Naive thymus-derived CD4-positive, alpha-beta T cell (primary cell): ENCODE measurements around the gene CCNB1. TPM values are rescaled to one million over a fixed set of nuclear protein-coding genes. Genes with fewer than 3 reads are reported as not detected.
"Not testable (repeated sequence)": the region's sequence is repeated elsewhere in the genome, so short reads cannot be mapped to it uniquely, and the experiment has no call there.

Experiments used
- ATAC-seq: fragments of 150-1000 bp; cut with Tn5 transposase; 2 replicates; pipeline ENCODE4 v1.10.0; 2021; ENCODE audit warnings: mild to moderate bottlenecking, moderate library complexity
- CTCF ChIA-PET: fragments of 350-600 bp; sonication (Branson Sonifier 250); formaldehyde crosslinking; loops from one replicate; lab custom pipeline; 2021; ENCODE audit warnings: antibody characterized with exemption; lab: Charles Lee
- POLR2A ChIA-PET: fragments of 350-600 bp; sonication (Branson Sonifier 250); formaldehyde crosslinking; loops from one replicate; lab custom pipeline; 2021; ENCODE audit warnings: antibody characterized with exemption, inconsistent platforms; lab: Charles Lee
- DNase-seq, 9 donors: peaks; one replicate each; pipeline versions ENCODE4 v3.0.0 to v3.0.0-alpha.2; 2020 to 2022; ENCODE audit warnings: mixed read lengths in 1 of 9
- H3K27ac ChIP-seq: one replicate; pipeline ENCODE4 v1.7.0; 2013; ENCODE audit warnings: mild to moderate bottlenecking, low read depth, low read length, moderate library complexity
- H3K27me3 ChIP-seq, 2 donors: one replicate each; pipeline ENCODE4 v1.7.0; 2013; ENCODE audit warnings: low read length in 2 of 2, mild to moderate bottlenecking in 2 of 2, moderate library complexity in 2 of 2; ENCODE audit not compliant: control insufficient read depth in 2 of 2, insufficient read depth in 2 of 2
- H3K36me3 ChIP-seq, 3 experiments: 1 replicate in 2 of 3; 2 replicates in 1 of 3; pipeline ENCODE4 v1.7.0; 2013; ENCODE audit warnings: low read length in 3 of 3, mild to moderate bottlenecking in 3 of 3, moderate library complexity in 1 of 3; ENCODE audit not compliant: insufficient read depth in 3 of 3, control insufficient read depth in 2 of 3
- H3K4me1 ChIP-seq, 2 donors: one replicate each; pipeline ENCODE4 v1.7.0; 2013; ENCODE audit warnings: low read length in 2 of 2, mild to moderate bottlenecking in 2 of 2, moderate library complexity in 1 of 2; ENCODE audit not compliant: control insufficient read depth in 2 of 2, insufficient read depth in 2 of 2
- H3K4me3 ChIP-seq: 2 replicates; pipeline ENCODE4 v1.7.0; 2013; ENCODE audit warnings: mild to moderate bottlenecking, low read length
- H3K9me3 ChIP-seq, 3 experiments: 1 replicate in 2 of 3; 2 replicates in 1 of 3; pipeline ENCODE4 v1.7.0; 2013; ENCODE audit warnings: low read length in 3 of 3; ENCODE audit not compliant: control insufficient read depth in 2 of 3
- H3K27ac Mint-ChIP-seq, 9 donors: one replicate each; pipeline ENCODE4 v1.8.0; 2020 to 2022; ENCODE audit warnings: mixed read lengths in 9 of 9, mild to moderate bottlenecking in 8 of 9, moderate library complexity in 5 of 9, inconsistent platforms in 2 of 9
- H3K27me3 Mint-ChIP-seq, 5 donors: one replicate each; pipeline ENCODE4 v1.8.0; 2021 to 2022; ENCODE audit warnings: mixed read lengths in 5 of 5, mild to moderate bottlenecking in 1 of 5
- H3K36me3 Mint-ChIP-seq, 5 donors: one replicate each; pipeline ENCODE4 v1.8.0; 2020 to 2022; ENCODE audit warnings: mixed read lengths in 5 of 5, mild to moderate bottlenecking in 3 of 5, inconsistent platforms in 1 of 5
- H3K4me1 Mint-ChIP-seq, 7 donors: one replicate each; pipeline ENCODE4 v1.8.0; 2020 to 2022; ENCODE audit warnings: mixed read lengths in 7 of 7, mild to moderate bottlenecking in 3 of 7, inconsistent platforms in 1 of 7
- H3K4me3 Mint-ChIP-seq, 10 donors: one replicate each; pipeline ENCODE4 v1.8.0; 2020 to 2022; ENCODE audit warnings: mild to moderate bottlenecking in 10 of 10, mixed read lengths in 10 of 10, moderate library complexity in 6 of 10, inconsistent platforms in 2 of 10
- H3K9me3 Mint-ChIP-seq, 11 donors: one replicate each; pipeline ENCODE4 v1.8.0; 2020 to 2022; ENCODE audit warnings: mixed read lengths in 11 of 11, mild to moderate bottlenecking in 4 of 11, inconsistent platforms in 1 of 11, moderate library complexity in 1 of 11
- intact Hi-C, 2 donors: fragments of 100-400 bp; cut with micrococcal nuclease; formaldehyde crosslinking; loops; one replicate each; pipeline ENCODE4 v1.15.1; 2023
- polyA plus RNA-seq, 2 donors: library from polyadenylated mRNA; unstranded; fragments of 300-500 nt; fragmentation: Illumina TruSeq; gene quantifications; one replicate each; pipeline ENCODE4 v1.2.3, GENCODE V29; 2021
- total RNA-seq, 6 experiments: library from RNA in 5 of 6; stranded (reverse) in 5 of 6; gene quantifications; 1 replicate in 5 of 6; 2 replicates in 1 of 6; pipeline ENCODE4 v1.2.3 and lab custom pipeline; 2021 to 2026

Gene CCNB1
- total and polyA plus RNA-seq, 7 experiments from 2014 or later: 1.3 to 110 (median 3.4) TPM

- ATAC-seq, H3K27me3 Mint-ChIP-seq, H3K4me3 ChIP-seq, H3K27ac Mint-ChIP-seq, H3K27ac ChIP-seq, H3K9me3 ChIP-seq, H3K27me3 ChIP-seq, CTCF ChIA-PET, H3K36me3 ChIP-seq, POLR2A ChIA-PET, H3K4me1 ChIP-seq, H3K4me3 Mint-ChIP-seq, intact Hi-C loops, H3K4me1 Mint-ChIP-seq, DNase-seq: not testable (repeated sequence)
- Mint-ChIP-seq H3K36me3 (peaks cover 0 to 13% (median 8%) of the 10 kb centered on the region in 5 donors), H3K9me3 (peaks cover 0 to 15% (median 7%) of the 10 kb centered on the region in 11 donors)
Observed at GRCh38 chr5:69137208-69137607, 29.7 kb upstream of the CCNB1 start.

- no peak overlapping the region for H3K4me3 ChIP-seq
- Mint-ChIP-seq H3K9me3 (peaks cover 0 to 15% (median 8%) of the 10 kb centered on the region in 11 donors), H3K4me3 (no peak overlapping the region), H3K27ac (no peak overlapping the region), H3K4me1 (no peaks in the 10 kb centered on the region), H3K27me3 (no peaks in the 10 kb centered on the region), H3K36me3 (peaks cover 0 to 13% (median 8%) of the 10 kb centered on the region in 5 donors)
- no peaks in the 10 kb centered on the region for H3K9me3 ChIP-seq
- no peak overlapping the region for H3K27ac ChIP-seq
- no peak for DNase-seq
- H3K36me3 ChIP-seq: no peaks in the 10 kb centered on the region
- no peaks in the 10 kb centered on the region for H3K27me3 ChIP-seq
- CTCF ChIA-PET: no interaction called here
- POLR2A ChIA-PET: no interaction called here
- H3K4me1 ChIP-seq: no peaks in the 10 kb centered on the region
- ATAC-seq: no peak
- intact Hi-C loops: no loop called here
Observed at GRCh38 chr5:69137807-69138206, 29.1 kb upstream of the CCNB1 start.

- no peaks in the 10 kb centered on the region for H3K4me1 ChIP-seq
- H3K36me3 Mint-ChIP-seq: peaks cover 0 to 11% (median 2%) of the 10 kb centered on the region in 5 donors
- peaks cover 0 to 12% (median 8%) of the 10 kb centered on the region in 11 donors for H3K9me3 Mint-ChIP-seq
- H3K9me3 ChIP-seq: no peaks in the 10 kb centered on the region
- DNase-seq: no peak
- CTCF ChIA-PET: no interaction called here
- H3K4me3 Mint-ChIP-seq: no peak overlapping the region
- intact Hi-C loops: no loop called here
- H3K4me1 Mint-ChIP-seq: no peaks in the 10 kb centered on the region
- no peaks in the 10 kb centered on the region for H3K27me3 Mint-ChIP-seq
- no peaks in the 10 kb centered on the region for H3K36me3 ChIP-seq
- ATAC-seq: no peak
- POLR2A ChIA-PET: no interaction called here
- no peak overlapping the region for H3K4me3 ChIP-seq
- no peaks in the 10 kb centered on the region for H3K27me3 ChIP-seq
- H3K27ac ChIP-seq: no peak overlapping the region
- no peak overlapping the region for H3K27ac Mint-ChIP-seq
Observed at GRCh38 chr5:69138766-69139165, 28.2 kb upstream of the CCNB1 start.

- H3K27ac ChIP-seq, intact Hi-C loops, H3K4me3 Mint-ChIP-seq, H3K4me1 ChIP-seq, H3K9me3 ChIP-seq, CTCF ChIA-PET, H3K27ac Mint-ChIP-seq, H3K4me3 ChIP-seq, H3K27me3 Mint-ChIP-seq, H3K36me3 ChIP-seq, H3K27me3 ChIP-seq, H3K36me3 Mint-ChIP-seq, H3K4me1 Mint-ChIP-seq, ATAC-seq, POLR2A ChIA-PET, DNase-seq: not testable (repeated sequence)
- H3K9me3 Mint-ChIP-seq: peaks cover 0 to 10% (median 8%) of the 10 kb centered on the region in 11 donors
Observed at GRCh38 chr5:69140239-69140638, 26.7 kb upstream of the CCNB1 start.

- no peak for ATAC-seq
- Mint-ChIP-seq H3K4me3 (no peak overlapping the region), H3K27ac (no peak overlapping the region), H3K36me3 (peaks cover 0 to 7% (median 0%) of the 10 kb centered on the region in 5 donors), H3K27me3 (no peaks in the 10 kb centered on the region), H3K4me1 (no peaks in the 10 kb centered on the region), H3K9me3 (peaks cover 0 to 10% (median 8%) of the 10 kb centered on the region in 11 donors)
- Histone ChIP-seq H3K4me1 (no peaks in the 10 kb centered on the region), H3K27me3 (no peaks in the 10 kb centered on the region), H3K27ac (no peak overlapping the region), H3K36me3 (no peaks in the 10 kb centered on the region), H3K4me3 (no peak overlapping the region), H3K9me3 (no peaks in the 10 kb centered on the region)
- intact Hi-C loops: no loop called here
- no peak for DNase-seq
- ChIA-PET POLR2A (no interaction called here), CTCF (interaction anchor here (0.7 kb wide), 1 partner anchor 120 kb away, joined by 3 read pairs; no protein-coding TSS in a partner anchor)
Observed at GRCh38 chr5:69140827-69141226, 26.1 kb upstream of the CCNB1 start.

GRCh38 chr5:69148576-69148975 is 18.4 kb upstream of the CCNB1 start:
- H3K27me3 ChIP-seq, H3K4me3 Mint-ChIP-seq, H3K4me1 ChIP-seq, H3K4me3 ChIP-seq, CTCF ChIA-PET, H3K27me3 Mint-ChIP-seq, POLR2A ChIA-PET, H3K9me3 ChIP-seq, H3K36me3 ChIP-seq, H3K9me3 Mint-ChIP-seq, H3K27ac ChIP-seq, intact Hi-C loops, H3K27ac Mint-ChIP-seq, H3K4me1 Mint-ChIP-seq, DNase-seq, ATAC-seq: not testable (repeated sequence)
- H3K36me3 Mint-ChIP-seq: peaks cover 0 to 16% (median 0%) of the 10 kb centered on the region in 5 donors

- H3K27me3 Mint-ChIP-seq: no peaks in the 10 kb centered on the region
- no peak overlapping the region for H3K27ac Mint-ChIP-seq
- no peak overlapping the region for H3K27ac ChIP-seq
- peaks cover 0 to 2% (median 0%) of the 10 kb centered on the region in 11 donors for H3K9me3 Mint-ChIP-seq
- H3K36me3 Mint-ChIP-seq: peaks cover 0 to 16% (median 0%) of the 10 kb centered on the region in 5 donors
- no peaks in the 10 kb centered on the region for H3K27me3 ChIP-seq
- ChIA-PET POLR2A (no interaction called here), CTCF (no interaction called here)
- no peak for DNase-seq
- H3K4me3 ChIP-seq: no peak overlapping the region
- no peak for ATAC-seq
- no peaks in the 10 kb centered on the region for H3K36me3 ChIP-seq
- H3K4me1 ChIP-seq: no peaks in the 10 kb centered on the region
- intact Hi-C loops: no loop called here
- no peaks in the 10 kb centered on the region for H3K4me1 Mint-ChIP-seq
- no peaks in the 10 kb centered on the region for H3K9me3 ChIP-seq
- H3K4me3 Mint-ChIP-seq: no peak overlapping the region
Observed at GRCh38 chr5:69148981-69149675, 17.8 kb upstream of the CCNB1 start.
